ENCODE results near the gene ANKMY1.

- TF ChIP-seq POLR2A (IDR thresholded peaks at IDR 0.05) = no peak
- no peak for TF ChIP-seq CTCF (IDR thresholded peaks at IDR 0.05 in 8 of 11, conservative IDR thresholded peaks at IDR 0.05 in 3 of 11)
These were observed 104.2 kb downstream of the ANKMY1 start for GRCh38 chr2:240453461-240454105.

Data from spleen (tissue), 7 donors.